ENCODE measurements around the gene SNRPE. TPM values are rescaled to one million over a fixed set of nuclear protein-coding genes. Genes with fewer than 3 reads are reported as not detected.

The SNRPE gene
- total and polyA plus RNA-seq, 2 of the 13 experiments (the other 11 are each of a cell fraction or from before 2014, with no cell fraction given) = 146 to 281 TPM

GRCh38 chr1:203861379-203862184 is at the start of gene SNRPE (continued):
- TF ChIP-seq LRRFIP1 (CRISPR knock-in tag; conservative IDR thresholded peaks at IDR 0.05) (0 out of 2 replicates have a peak, but pooled peaks have one; percentile 15), KIAA2018 (CRISPR knock-in tag; IDR thresholded peaks at IDR 0.05; ENCODE audit: borderline replicate concordance) (no peak), ZFP36L2 (CRISPR knock-in tag; IDR thresholded peaks at IDR 0.05) (peak; percentile 27; the same call in 1 of the 2 replicates), KDM6A (CRISPR knock-in tag; IDR thresholded peaks at IDR 0.05; ENCODE audit: low read depth) (no peak), ZNF17 (CRISPR knock-in tag; IDR thresholded peaks at IDR 0.05) (no peak), ZC3H4 (CRISPR knock-in tag; IDR thresholded peaks at IDR 0.05; ENCODE audit: borderline replicate concordance) (peak; percentile 67; the same call in 1 of the 2 replicates), GPN1 (CRISPR knock-in tag; IDR thresholded peaks at IDR 0.05; ENCODE audit: borderline replicate concordance) (no peak), PHF21A (CRISPR knock-in tag; IDR thresholded peaks at IDR 0.05) (peak; percentile 76; the same call in 1 of the 2 replicates), ZNF687 (CRISPR knock-in tag; IDR thresholded peaks at IDR 0.05) (peak; percentile 96), BORCS8-MEF2B (CRISPR knock-in tag; IDR thresholded peaks at IDR 0.05) (peak; percentile 97), ZNF841 (CRISPR knock-in tag; IDR thresholded peaks at IDR 0.05; ENCODE audit: borderline replicate concordance) (no peak)

Data from HepG2 (cell line).